Endothelial cell of umbilical vein (primary cell): ENCODE measurements around the gene HYPK. TPM values are rescaled to one million over a fixed set of nuclear protein-coding genes. Genes with fewer than 3 reads are reported as not detected.
A peak's percentile ranks its signal among the peaks of the same experiment; 100 is the strongest.

Experiments
- BruUV-seq: library from RNA; stranded (reverse); fragments of 400-500 nt; replicated peaks from 2 replicates; lab custom pipeline; 2021; lab: Mats Ljungman, UMichigan
- CTCF ChIA-PET: fragments of 300-600, 350-600 bp; sonication (Branson Sonifier 250); formaldehyde crosslinking; loops from one replicate; lab custom pipeline; 2021; ENCODE audit warnings: antibody characterized with exemption, inconsistent platforms; lab: Charles Lee
- POLR2A ChIA-PET: fragments of 300-600, 350-600 bp; sonication (Branson Sonifier 250); formaldehyde crosslinking; loops from one replicate; lab custom pipeline; 2021; ENCODE audit warnings: antibody characterized with exemption, inconsistent platforms; lab: Charles Lee
- DNase-seq: peaks from one replicate; pipeline ENCODE4 v3.0.0-alpha.2; 2011; ENCODE audit warnings: low read depth, low spot score
- FAIRE-seq: peaks from 2 replicates; lab custom pipeline; 2011; peaks lifted over from hg19 to GRCh38; lab: Jason Lieb, UNC
- H2AFZ ChIP-seq: 2 replicates; pipeline ENCODE4 v1.6.0; 2012; ENCODE audit warnings: low read depth, low read length, control low read depth, inconsistent platforms
- H3K27ac ChIP-seq: 2 replicates; pipeline ENCODE4 v1.5.1; 2011; ENCODE audit warnings: low read depth, mild to moderate bottlenecking, control low read depth, low read length, moderate library complexity; ENCODE audit not compliant: insufficient read depth
- H3K27me3 ChIP-seq, 2 experiments: 2 replicates each; pipeline versions ENCODE4 v1.6.0 to v1.6.1; 2011; ENCODE audit warnings: low read length in 2 of 2, mixed read lengths in 1 of 2; ENCODE audit not compliant: control insufficient read depth in 2 of 2, insufficient read depth in 2 of 2
- H3K36me3 ChIP-seq, 2 experiments: 2 replicates in 1 of 2; 3 replicates in 1 of 2; pipeline ENCODE4 v1.5.1; 2011; ENCODE audit warnings: low read length in 2 of 2, mild to moderate bottlenecking in 1 of 2, moderate library complexity in 1 of 2; ENCODE audit not compliant: control insufficient read depth in 2 of 2, insufficient read depth in 2 of 2; ENCODE audit errors: extremely low read depth in 1 of 2
- H3K4me1 ChIP-seq: 3 replicates; pipeline ENCODE4 v1.5.1; 2011; ENCODE audit warnings: mild to moderate bottlenecking, low read length; ENCODE audit not compliant: control insufficient read depth, insufficient read depth; ENCODE audit errors: extremely low read depth
- H3K4me2 ChIP-seq: 2 replicates; pipeline ENCODE4 v1.6.1; 2011; ENCODE audit warnings: low read length, control low read depth, mixed read lengths; ENCODE audit not compliant: insufficient read depth
- H3K4me3 ChIP-seq, 3 experiments: fragments of 200-600 bp in 1 of 3; sonication (generic), shearing (Covaris generic) in 1 of 3; replicated peaks in 1 of 3; 2 replicates each; pipeline ENCODE4 v1.5.1; 2011 to 2016; ENCODE audit warnings: control low read depth in 3 of 3, low read length in 3 of 3, mild to moderate bottlenecking in 2 of 3, inconsistent platforms in 1 of 3, low read depth in 1 of 3, moderate library complexity in 1 of 3; ENCODE audit not compliant: insufficient read depth in 1 of 3
- H3K79me2 ChIP-seq: 2 replicates; pipeline ENCODE4 v1.6.0; 2012; ENCODE audit warnings: low read length, inconsistent platforms; ENCODE audit not compliant: control insufficient read depth, insufficient read depth
- H3K9ac ChIP-seq: replicated peaks from 2 replicates; pipeline ENCODE3; 2011; ENCODE audit warnings: low read length, control low read depth; ENCODE audit not compliant: insufficient read depth; ENCODE audit errors: extremely low read depth
- H3K9me1 ChIP-seq: replicated peaks from 3 replicates; pipeline ENCODE4 v1.6.0; 2011; ENCODE audit warnings: mild to moderate bottlenecking, low read length; ENCODE audit not compliant: control insufficient read depth, insufficient read depth; ENCODE audit errors: extremely low read depth
- H3K9me3 ChIP-seq: replicated peaks from 2 replicates; pipeline ENCODE4 v1.5.1; 2012; ENCODE audit warnings: low read length, inconsistent platforms; ENCODE audit not compliant: control insufficient read depth, insufficient read depth
- H4K20me1 ChIP-seq: replicated peaks from 2 replicates; pipeline ENCODE3; 2011; ENCODE audit warnings: mild to moderate bottlenecking, low read length; ENCODE audit not compliant: control insufficient read depth, insufficient read depth; ENCODE audit errors: extremely low read depth
- EZH2 ChIP-seq: IDR thresholded peaks from 2 replicates; pipeline ENCODE4 v1.6.1; 2012; ENCODE audit warnings: borderline replicate concordance, low read depth, mild to moderate bottlenecking, moderate library complexity, low read length, inconsistent platforms; ENCODE audit not compliant: severe bottlenecking
- FOS ChIP-seq: IDR thresholded peaks from 2 replicates; pipeline ENCODE4 v1.6.1; 2011; ENCODE audit warnings: mild to moderate bottlenecking, low read length, moderate library complexity, borderline replicate concordance; ENCODE audit not compliant: insufficient read depth
- GATA2 ChIP-seq: IDR thresholded peaks from 2 replicates; pipeline ENCODE4 v1.7.0; 2011; ENCODE audit warnings: low read depth, mild to moderate bottlenecking, moderate library complexity, mixed read lengths, low read length; ENCODE audit not compliant: insufficient read length, insufficient read depth
- JUN ChIP-seq: IDR thresholded peaks from 2 replicates; pipeline ENCODE4 v1.6.1; 2011; ENCODE audit warnings: borderline replicate concordance, low read depth; ENCODE audit not compliant: insufficient read length, insufficient read depth
- MYC ChIP-seq: IDR thresholded peaks from one replicate; pipeline ENCODE4 v1.6.1; 2011; ENCODE audit warnings: mild to moderate bottlenecking, low read depth, low read length
- POLR2A ChIP-seq: IDR thresholded peaks from 2 replicates; pipeline ENCODE4 v1.6.1; 2012; ENCODE audit warnings: low read depth, mild to moderate bottlenecking, control low read depth, low read length
- POLR2AphosphoS5 ChIP-seq: IDR thresholded peaks from 2 replicates; pipeline ENCODE4 v1.6.1; 2012; ENCODE audit warnings: low read depth, mild to moderate bottlenecking, control low read depth, low read length, moderate library complexity; ENCODE audit not compliant: insufficient read depth
- dilution Hi-C: fragments of 300-500 bp; cut with MboI; formaldehyde crosslinking; loops from one replicate; pipeline ENCODE4 v1.15.0; 2019; ENCODE audit warnings: low sequenced_read_pairs; ENCODE audit not compliant: extremely low pct_ligation_motif_present
- intact Hi-C: fragments of 100-400 bp; cut with micrococcal nuclease; formaldehyde crosslinking; loops from one replicate; pipeline ENCODE4 v1.10.0; 2022
- polyA plus RNA-seq, 4 experiments: library from polyadenylated mRNA; depleted of rRNA in 3 of 4; stranded (reverse) in 3 of 4; unstranded in 1 of 4; fragments of >200 nt; gene quantifications; 2 replicates each; pipeline versions ENCODE4 v1.2.1 to v1.2.3, GENCODE V29; 2011 to 2012; ENCODE audit warnings: missing spikeins in 1 of 4
- total RNA-seq: library from RNA; stranded (reverse); gene quantifications from 2 replicates; pipeline ENCODE4 v1.2.3, GENCODE V29; 2021
- TF ChIP-seq, protein P1 (sequence below), 2 donors: IDR thresholded peaks; 1 replicate in 1 of 2; 2 replicates in 1 of 2; pipeline ENCODE4 v1.5.1; 2011; ENCODE audit warnings: low read length in 2 of 2, mild to moderate bottlenecking in 2 of 2, moderate library complexity in 2 of 2, control low read depth in 1 of 2, inconsistent platforms in 1 of 2, low read depth in 1 of 2; ENCODE audit not compliant: insufficient read depth in 1 of 2; ENCODE audit errors: extremely low read depth in 1 of 2
- TF ChIP-seq, protein P2 (sequence below): IDR thresholded peaks from 2 replicates; pipeline ENCODE4 v1.6.1; 2011; ENCODE audit not compliant: insufficient read depth, insufficient read length

The HYPK gene
- total and polyA plus RNA-seq, 2 donors (not counting 3 experiments of a cell fraction or from before 2014, with no cell fraction given): 5.2 to 17.8 TPM

DNA sequence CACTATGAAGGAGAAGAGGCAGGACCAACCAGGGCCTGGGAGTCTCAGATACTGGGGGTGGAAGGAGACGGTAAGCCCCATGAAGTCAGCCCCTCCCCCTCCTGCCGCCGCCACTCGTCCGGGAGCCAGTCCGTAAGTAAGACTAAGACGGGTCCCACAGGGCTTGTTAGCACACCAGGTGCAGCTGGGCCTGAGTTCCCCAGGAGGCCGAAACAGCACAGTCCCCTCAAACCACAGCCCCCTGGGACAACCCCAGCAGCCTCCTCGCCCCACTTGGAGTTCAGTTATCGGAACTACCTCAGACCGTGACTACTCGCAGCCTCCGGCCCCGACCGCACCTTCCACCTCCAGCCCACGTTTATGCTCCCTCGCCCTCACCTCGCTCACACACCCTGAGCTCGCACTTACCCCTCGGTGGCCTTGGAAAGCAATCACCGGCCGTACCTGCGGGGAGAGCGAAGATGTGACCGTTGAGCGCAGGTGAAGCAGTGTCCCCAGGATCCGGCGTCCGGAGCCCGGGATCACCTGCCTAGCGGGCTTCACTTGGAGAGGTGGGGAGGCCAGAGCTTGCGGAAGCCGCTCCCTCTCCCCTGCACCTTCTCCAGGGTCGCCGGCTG is 24.2 kb upstream of the HYPK start:
- H3K4me1 ChIP-seq: peaks cover 3% of the 10 kb centered on the region
- ChIA-PET CTCF (interaction anchor here (0.8 to 2.8 kb wide), 8 partner anchors 11 to 265 kb away, joined by 3 to 24 read pairs (median 4); partner anchors contain the start of gene SERF2), POLR2A (interaction anchor here (1.5 kb wide), 1 partner anchor 24 kb away, joined by 4 read pairs; the partner anchor contains the start of gene HYPK)
- H3K27me3 ChIP-seq: no peaks in the 10 kb centered on the region
- no peaks in the 10 kb centered on the region for H3K9me1 ChIP-seq
- BruUV-seq: no TSS peak
- no peak for FAIRE-seq
- H3K4me2 ChIP-seq: peak overlapping the region; percentile 0
- H3K79me2 ChIP-seq: no peaks in the 10 kb centered on the region
- peak overlapping the region; percentile 25 for H2AFZ ChIP-seq
- H3K9me3 ChIP-seq: no peaks in the 10 kb centered on the region
- TF ChIP-seq JUN (no peak), POLR2A (no peak), FOS (no peak), EZH2 (no peak), POLR2AphosphoS5 (no peak), GATA2 (no peak), MYC (no peak)
- TF ChIP-seq, protein P1, sequence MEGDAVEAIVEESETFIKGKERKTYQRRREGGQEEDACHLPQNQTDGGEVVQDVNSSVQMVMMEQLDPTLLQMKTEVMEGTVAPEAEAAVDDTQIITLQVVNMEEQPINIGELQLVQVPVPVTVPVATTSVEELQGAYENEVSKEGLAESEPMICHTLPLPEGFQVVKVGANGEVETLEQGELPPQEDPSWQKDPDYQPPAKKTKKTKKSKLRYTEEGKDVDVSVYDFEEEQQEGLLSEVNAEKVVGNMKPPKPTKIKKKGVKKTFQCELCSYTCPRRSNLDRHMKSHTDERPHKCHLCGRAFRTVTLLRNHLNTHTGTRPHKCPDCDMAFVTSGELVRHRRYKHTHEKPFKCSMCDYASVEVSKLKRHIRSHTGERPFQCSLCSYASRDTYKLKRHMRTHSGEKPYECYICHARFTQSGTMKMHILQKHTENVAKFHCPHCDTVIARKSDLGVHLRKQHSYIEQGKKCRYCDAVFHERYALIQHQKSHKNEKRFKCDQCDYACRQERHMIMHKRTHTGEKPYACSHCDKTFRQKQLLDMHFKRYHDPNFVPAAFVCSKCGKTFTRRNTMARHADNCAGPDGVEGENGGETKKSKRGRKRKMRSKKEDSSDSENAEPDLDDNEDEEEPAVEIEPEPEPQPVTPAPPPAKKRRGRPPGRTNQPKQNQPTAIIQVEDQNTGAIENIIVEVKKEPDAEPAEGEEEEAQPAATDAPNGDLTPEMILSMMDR (IDR thresholded peaks at IDR 0.05; ENCODE audit: extremely low read depth in 1 of 2, insufficient read depth in 1 of 2, low read depth in 1 of 2, low read length in 2 of 2): no peak
- TF ChIP-seq, protein P2, sequence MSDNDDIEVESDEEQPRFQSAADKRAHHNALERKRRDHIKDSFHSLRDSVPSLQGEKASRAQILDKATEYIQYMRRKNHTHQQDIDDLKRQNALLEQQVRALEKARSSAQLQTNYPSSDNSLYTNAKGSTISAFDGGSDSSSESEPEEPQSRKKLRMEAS: no peak
- no peak overlapping the region for H3K27ac ChIP-seq
- DNase-seq: no peak
- dilution Hi-C loops: no loop called here
- H3K36me3 ChIP-seq: peaks cover 16 to 19% of the 10 kb centered on the region in 2 experiments
- no peak overlapping the region for H3K9ac ChIP-seq
- H4K20me1 ChIP-seq: no peaks in the 10 kb centered on the region
- intact Hi-C loops: no loop called here
- H3K4me3 ChIP-seq: peak overlapping the region in 2 of 3 experiments; percentile 29 to 56
